Omental fat pad (tissue), 4 donors: ENCODE results near the gene SIGLEC8. TPM values are rescaled to one million over a fixed set of nuclear protein-coding genes. Genes with fewer than 3 reads are reported as not detected.

Source experiments
- ATAC-seq: fragments of 150-250 bp; one replicate; pipeline ENCODE4 v1.9.1; 2016; ENCODE audit warnings: mild to moderate bottlenecking, moderate library complexity; ENCODE audit not compliant: low FRiP score
- DNase-seq: peaks from one replicate; pipeline ENCODE4 v3.0.0-alpha.2; 2019; ENCODE audit warnings: low spot score
- CTCF ChIP-seq, 3 donors: fragments of 450-650 bp; IDR thresholded peaks; one replicate each; pipeline ENCODE4 v1.5.1; 2016 to 2017; ENCODE audit warnings: antibody characterized with exemption in 3 of 3, mild to moderate bottlenecking in 3 of 3, moderate library complexity in 2 of 3
- total RNA-seq, 4 donors: library from RNA; depleted of rRNA; stranded (reverse); fragments of >200 nt; gene quantifications; one replicate each; pipeline ENCODE4 v1.1.0, GENCODE V29; 2016

Gene SIGLEC8
- total RNA-seq, 4 donors from 2014 or later = 0.46 to 1.4 TPM; not detected in 2

- ATAC-seq (no peak), DNase-seq (no peak)
- no peak for TF ChIP-seq CTCF (IDR thresholded peaks at IDR 0.05)
Measured at GRCh38 chr19:51460164-51460992, 2.1 kb upstream of the SIGLEC8 start.

GRCh38 chr19:51458899-51459505 is 748 bp upstream of the SIGLEC8 start:
- no peak for TF ChIP-seq CTCF (IDR thresholded peaks at IDR 0.05)
- ATAC-seq = no peak
- no peak for DNase-seq

- DNase-seq = no peak
Measured at GRCh38 chr19:51457351-51458013, 772 bp downstream of the SIGLEC8 start.

GRCh38 chr19:51456541-51457290 is 1.5 kb downstream of the SIGLEC8 start:
- ATAC-seq (no peak), DNase-seq (no peak)
- no peak for TF ChIP-seq CTCF (IDR thresholded peaks at IDR 0.05)

More at GRCh38 chr19:51457351-51458013, 772 bp downstream of the SIGLEC8 start:
- TF ChIP-seq CTCF (IDR thresholded peaks at IDR 0.05) = no peak
- ATAC-seq = no peak

GRCh38 chr19:51450730-51451307 is 7.4 kb downstream of the SIGLEC8 start:
- TF ChIP-seq CTCF (IDR thresholded peaks at IDR 0.05) = no peak

GRCh38 chr19:51448411-51449016 is 9.7 kb downstream of the SIGLEC8 start:
- DNase-seq (no peak), ATAC-seq (no peak)
- no peak for TF ChIP-seq CTCF (IDR thresholded peaks at IDR 0.05)

More at GRCh38 chr19:51450730-51451307, 7.4 kb downstream of the SIGLEC8 start:
- ATAC-seq (no peak), DNase-seq (no peak)
